Fibroblast of lung (primary cell): Measurements from ENCODE around the gene NACA.

Experiments used
- EZH2 ChIP-seq: IDR thresholded peaks from 2 replicates; pipeline ENCODE4 v1.5.1; 2012; ENCODE audit warnings: low read length, control low read depth, mild to moderate bottlenecking; ENCODE audit errors: missing control alignments
- TF ChIP-seq, protein P1 (sequence below), 2 donors: IDR thresholded peaks in 1 of 2; conservative IDR thresholded peaks in 1 of 2; 1 replicate in 1 of 2; 2 replicates in 1 of 2; pipeline ENCODE4 v1.5.1; 2011 to 2012; ENCODE audit warnings: low read length in 2 of 2, control low read depth in 1 of 2, inconsistent platforms in 1 of 2, low read depth in 1 of 2, mild to moderate bottlenecking in 1 of 2

DNA sequence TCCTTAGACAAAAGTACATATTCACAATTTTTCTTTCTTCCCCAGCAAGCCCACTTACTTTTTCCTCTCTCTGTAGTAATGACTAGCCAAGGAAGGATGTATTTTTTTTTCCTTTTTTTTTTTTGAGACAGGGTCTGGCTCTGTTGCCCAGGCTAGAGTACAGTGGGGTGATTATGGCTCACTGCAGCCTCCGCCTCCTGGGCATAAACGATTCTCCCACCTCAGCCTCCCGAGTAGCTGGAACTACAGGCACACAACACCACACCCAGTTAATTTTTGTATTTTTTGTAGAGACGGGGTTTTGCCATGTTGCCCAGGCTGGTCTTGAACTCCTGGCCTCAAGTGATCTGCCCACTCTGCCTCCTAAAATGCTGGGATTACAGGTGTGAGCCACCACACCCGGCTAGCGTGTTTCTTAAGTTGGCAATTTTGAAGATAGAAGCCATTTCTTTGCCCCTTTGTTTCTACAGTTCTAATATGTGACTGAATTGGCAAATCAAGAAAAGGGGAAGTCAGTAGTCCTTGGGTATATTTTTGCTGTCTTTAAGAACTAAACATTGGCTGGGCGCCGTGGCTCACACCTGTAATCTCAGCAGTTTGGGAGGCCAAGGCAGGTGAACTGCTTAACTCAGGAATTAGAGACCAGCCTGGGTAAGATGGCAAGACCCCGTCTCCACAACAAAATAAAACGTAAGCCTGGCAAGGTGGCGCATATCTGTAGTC is 3.2 kb upstream of the NACA start:
- TF ChIP-seq, protein P1, sequence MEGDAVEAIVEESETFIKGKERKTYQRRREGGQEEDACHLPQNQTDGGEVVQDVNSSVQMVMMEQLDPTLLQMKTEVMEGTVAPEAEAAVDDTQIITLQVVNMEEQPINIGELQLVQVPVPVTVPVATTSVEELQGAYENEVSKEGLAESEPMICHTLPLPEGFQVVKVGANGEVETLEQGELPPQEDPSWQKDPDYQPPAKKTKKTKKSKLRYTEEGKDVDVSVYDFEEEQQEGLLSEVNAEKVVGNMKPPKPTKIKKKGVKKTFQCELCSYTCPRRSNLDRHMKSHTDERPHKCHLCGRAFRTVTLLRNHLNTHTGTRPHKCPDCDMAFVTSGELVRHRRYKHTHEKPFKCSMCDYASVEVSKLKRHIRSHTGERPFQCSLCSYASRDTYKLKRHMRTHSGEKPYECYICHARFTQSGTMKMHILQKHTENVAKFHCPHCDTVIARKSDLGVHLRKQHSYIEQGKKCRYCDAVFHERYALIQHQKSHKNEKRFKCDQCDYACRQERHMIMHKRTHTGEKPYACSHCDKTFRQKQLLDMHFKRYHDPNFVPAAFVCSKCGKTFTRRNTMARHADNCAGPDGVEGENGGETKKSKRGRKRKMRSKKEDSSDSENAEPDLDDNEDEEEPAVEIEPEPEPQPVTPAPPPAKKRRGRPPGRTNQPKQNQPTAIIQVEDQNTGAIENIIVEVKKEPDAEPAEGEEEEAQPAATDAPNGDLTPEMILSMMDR (conservative IDR thresholded peaks at IDR 0.05 in 1 of 2, IDR thresholded peaks at IDR 0.05 in 1 of 2; ENCODE audit: low read depth in 1 of 2, low read length in 2 of 2), result no peak
- TF ChIP-seq EZH2, result no peak
